ENCODE measurements around the gene RASGRP3.

- TF ChIP-seq POLR2AphosphoS5 (IDR thresholded peaks at IDR 0.05), result no peak
- no peak for TF ChIP-seq CTCF (IDR thresholded peaks at IDR 0.05)
- TF ChIP-seq POLR2A (IDR thresholded peaks at IDR 0.05; ENCODE audit: low read depth), result no peak
Measured at GRCh38 chr2:33503002-33503401, 26.6 kb downstream of the RASGRP3 start.
